ENCODE measurements around the gene TMC3. TPM values are rescaled to one million over a fixed set of nuclear protein-coding genes. Genes with fewer than 3 reads are reported as not detected.

The TMC3 gene
- total and polyA plus RNA-seq, 7 donors = not detected

GRCh38 chr15:81297603-81298575 lies 76.1 kb downstream of the TMC3 start:
- no peaks in the 10 kb centered on the region for H3K4me1 ChIP-seq
- H3K27ac ChIP-seq = no peak overlapping the region
- ATAC-seq = peak in 1 of 4 donors; percentile 26
- peak overlapping the region; percentile 49 for H3K4me3 ChIP-seq
- no peak for TF ChIP-seq CTCF (IDR thresholded peaks at IDR 0.05)
- intact Hi-C loops (cut with DNase I) = no loop called here
- no peaks in the 10 kb centered on the region for H3K27me3 ChIP-seq (ENCODE audit: insufficient read depth in 3 of 3, low read length in 2 of 3)
- H3K9me3 ChIP-seq = no peaks in the 10 kb centered on the region
- WGBS, 3 donors = 76 to 83% (median 79%) methylated on average over 4 of the region's 4 CpGs
- no peaks in the 10 kb centered on the region for H3K36me3 ChIP-seq (ENCODE audit: insufficient read depth in 1 of 2, low read depth in 1 of 2)
- DNase-seq = no peak

- intact Hi-C loops (cut with DNase I) = no loop called here
- H3K27me3 ChIP-seq (ENCODE audit: insufficient read depth in 3 of 3, low read length in 2 of 3) = no peaks in the 10 kb centered on the region
- no peaks in the 10 kb centered on the region for H3K4me1 ChIP-seq
- H3K9me3 ChIP-seq = no peaks in the 10 kb centered on the region
- TF ChIP-seq CTCF (IDR thresholded peaks at IDR 0.05) = no peak
- H3K4me3 ChIP-seq = peak overlapping the region; percentile 49
- no peak for DNase-seq
- peak in 3 of 4 donors; percentile 27 to 61 (median 42) for ATAC-seq
- H3K27ac ChIP-seq = peak overlapping the region; percentile 60
- WGBS, 3 donors = 35 to 43% (median 43%) methylated on average over 3 of the region's 3 CpGs
- no peaks in the 10 kb centered on the region for H3K36me3 ChIP-seq (ENCODE audit: insufficient read depth in 1 of 2, low read depth in 1 of 2)
Observed at GRCh38 chr15:81297147-81297572, 76.9 kb downstream of the TMC3 start.

- no peaks in the 10 kb centered on the region for H3K27me3 ChIP-seq (ENCODE audit: insufficient read depth in 3 of 3, low read length in 2 of 3)
- H3K27ac ChIP-seq = peak overlapping the region; percentile 60
- intact Hi-C loops (cut with DNase I) = no loop called here
- WGBS, 3 donors = 57 to 68% (median 63%) methylated on average over 11 of the region's 11 CpGs
- H3K4me3 ChIP-seq = peak overlapping the region; percentile 49
- no peak for TF ChIP-seq CTCF (IDR thresholded peaks at IDR 0.05)
- DNase-seq (peak in 1 of 2 donors; percentile 62), ATAC-seq (peak; percentile 26 to 60 (median 37))
- H3K9me3 ChIP-seq = no peaks in the 10 kb centered on the region
- no peaks in the 10 kb centered on the region for H3K36me3 ChIP-seq (ENCODE audit: insufficient read depth in 1 of 2, low read depth in 1 of 2)
- no peaks in the 10 kb centered on the region for H3K4me1 ChIP-seq
Observed at GRCh38 chr15:81296673-81297072, 77.3 kb downstream of the TMC3 start.

GRCh38 chr15:81296186-81296585 lies 77.8 kb downstream of the TMC3 start:
- no peak for ATAC-seq
- 74 to 85% (median 77%) methylated on average over 2 of the region's 2 CpGs for WGBS, 3 donors
- no peak for TF ChIP-seq CTCF (IDR thresholded peaks at IDR 0.05)
- H3K4me3 ChIP-seq = no peak overlapping the region
- intact Hi-C loops (cut with DNase I) = no loop called here
- no peak for DNase-seq
- H3K4me1 ChIP-seq = no peaks in the 10 kb centered on the region
- H3K36me3 ChIP-seq (ENCODE audit: insufficient read depth in 1 of 2, low read depth in 1 of 2) = no peaks in the 10 kb centered on the region
- no peaks in the 10 kb centered on the region for H3K9me3 ChIP-seq
- H3K27me3 ChIP-seq (ENCODE audit: insufficient read depth in 3 of 3, low read length in 2 of 3) = no peaks in the 10 kb centered on the region
- peak overlapping the region; percentile 18 for H3K27ac ChIP-seq
